HS-5 (cell line): ENCODE measurements around the gene OPALIN.

ENCODE experiments used
- DNase-seq: peaks from one replicate; pipeline ENCODE4 v3.0.0-alpha.2; 2012; ENCODE audit warnings: low read depth

Gene OPALIN

DNA sequence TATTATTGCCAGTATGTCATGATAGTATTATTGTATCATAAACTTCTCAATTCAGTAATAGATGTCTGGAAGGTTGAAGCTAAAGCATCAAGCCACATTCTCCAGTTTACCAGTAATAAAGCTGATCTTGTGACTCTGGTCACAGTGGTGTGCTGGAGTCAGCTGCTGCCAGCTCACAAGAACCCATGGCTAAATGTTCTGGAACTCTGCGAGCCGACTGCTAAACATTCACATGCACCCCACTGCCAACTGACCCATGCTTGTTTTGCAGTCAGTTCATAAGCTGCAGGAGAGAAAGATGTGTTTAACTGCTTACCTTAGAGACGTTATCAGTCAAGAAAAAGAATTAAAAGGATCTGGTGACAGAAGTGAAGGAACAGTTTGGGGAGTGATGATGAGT lies 60.4 kb downstream of the OPALIN start:
- DNase-seq, result no peak

DNA sequence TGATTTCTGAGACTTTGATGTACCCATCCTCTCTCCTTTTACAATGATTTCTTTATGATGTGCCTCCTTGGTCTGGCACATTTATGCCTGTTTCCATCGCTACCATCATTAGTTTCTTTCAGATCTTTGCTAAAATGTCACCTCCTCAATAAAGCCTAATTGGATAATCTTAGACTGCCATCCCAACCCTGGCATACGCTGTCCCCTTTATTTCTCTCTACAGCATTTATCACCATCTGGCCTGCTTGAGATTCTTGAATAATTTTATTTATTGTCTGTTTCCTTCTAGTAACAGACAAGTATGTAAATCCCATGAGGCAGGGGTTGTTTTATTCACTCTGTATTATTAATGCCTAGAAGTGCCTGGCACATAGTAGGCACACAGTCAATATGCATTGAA lies 61.3 kb downstream of the OPALIN start:
- no peak for DNase-seq

DNA sequence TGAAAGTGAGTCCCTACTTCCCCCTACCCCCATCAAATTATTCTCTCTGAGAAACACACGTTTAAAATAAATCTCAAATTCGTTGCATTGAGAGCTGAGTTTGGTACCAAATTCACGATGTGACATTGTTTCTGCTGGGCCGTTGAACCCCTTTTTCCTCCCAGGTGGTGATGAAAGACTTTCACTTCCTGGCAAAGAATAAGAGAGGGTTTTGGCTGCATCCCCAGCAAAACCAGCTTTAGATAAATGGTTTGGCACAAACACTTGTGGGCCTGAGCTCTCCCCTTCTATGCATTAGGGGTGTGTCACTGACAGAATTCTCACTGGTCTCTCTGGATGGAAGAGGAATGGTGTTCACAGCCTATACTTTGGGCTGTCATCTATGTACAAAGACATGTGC lies 63.3 kb downstream of the OPALIN start:
- no peak for DNase-seq
